Endothelial cell of umbilical vein (primary cell): ENCODE data around the gene TTC9B.

Source experiments
- POLR2A ChIP-seq: IDR thresholded peaks from 2 replicates; pipeline ENCODE4 v1.6.1; 2012; ENCODE audit warnings: low read depth, mild to moderate bottlenecking, control low read depth, low read length
- POLR2AphosphoS5 ChIP-seq: IDR thresholded peaks from 2 replicates; pipeline ENCODE4 v1.6.1; 2012; ENCODE audit warnings: low read depth, mild to moderate bottlenecking, control low read depth, low read length, moderate library complexity; ENCODE audit not compliant: insufficient read depth
- TF ChIP-seq, protein P1 (sequence below), 2 donors: IDR thresholded peaks; 1 replicate in 1 of 2; 2 replicates in 1 of 2; pipeline ENCODE4 v1.5.1; 2011; ENCODE audit warnings: low read length in 2 of 2, mild to moderate bottlenecking in 2 of 2, moderate library complexity in 2 of 2, control low read depth in 1 of 2, inconsistent platforms in 1 of 2, low read depth in 1 of 2; ENCODE audit not compliant: insufficient read depth in 1 of 2; ENCODE audit errors: extremely low read depth in 1 of 2

DNA sequence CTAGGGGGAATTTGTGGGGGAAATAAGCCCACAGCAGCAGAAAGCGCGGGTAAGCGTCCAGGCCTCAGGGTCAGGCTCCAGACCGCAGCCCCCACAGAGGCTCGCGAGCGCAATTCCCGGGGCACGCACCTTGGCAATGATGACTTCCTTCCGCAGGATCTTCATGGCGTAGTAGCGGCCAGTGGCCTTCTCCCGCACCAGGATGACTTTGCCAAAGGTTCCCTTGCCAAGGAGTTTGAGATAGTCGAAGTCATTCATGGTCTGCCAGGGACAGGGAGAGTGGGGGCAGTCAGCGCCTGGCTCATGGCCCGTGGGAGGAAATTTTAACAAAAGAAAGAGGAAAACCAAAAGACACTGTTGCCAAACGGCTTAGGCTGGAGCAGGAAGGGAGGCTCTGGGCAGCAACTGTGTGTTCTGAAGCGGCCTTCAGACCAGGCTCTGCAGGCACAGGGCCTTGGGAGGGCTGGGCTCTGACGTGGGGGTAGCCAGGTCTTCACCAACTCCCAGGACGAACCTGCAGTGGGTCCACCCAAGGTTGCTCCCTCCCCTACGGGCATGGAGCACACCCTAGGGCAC, 23.7 kb upstream of the TTC9B start:
- TF ChIP-seq, protein P1, sequence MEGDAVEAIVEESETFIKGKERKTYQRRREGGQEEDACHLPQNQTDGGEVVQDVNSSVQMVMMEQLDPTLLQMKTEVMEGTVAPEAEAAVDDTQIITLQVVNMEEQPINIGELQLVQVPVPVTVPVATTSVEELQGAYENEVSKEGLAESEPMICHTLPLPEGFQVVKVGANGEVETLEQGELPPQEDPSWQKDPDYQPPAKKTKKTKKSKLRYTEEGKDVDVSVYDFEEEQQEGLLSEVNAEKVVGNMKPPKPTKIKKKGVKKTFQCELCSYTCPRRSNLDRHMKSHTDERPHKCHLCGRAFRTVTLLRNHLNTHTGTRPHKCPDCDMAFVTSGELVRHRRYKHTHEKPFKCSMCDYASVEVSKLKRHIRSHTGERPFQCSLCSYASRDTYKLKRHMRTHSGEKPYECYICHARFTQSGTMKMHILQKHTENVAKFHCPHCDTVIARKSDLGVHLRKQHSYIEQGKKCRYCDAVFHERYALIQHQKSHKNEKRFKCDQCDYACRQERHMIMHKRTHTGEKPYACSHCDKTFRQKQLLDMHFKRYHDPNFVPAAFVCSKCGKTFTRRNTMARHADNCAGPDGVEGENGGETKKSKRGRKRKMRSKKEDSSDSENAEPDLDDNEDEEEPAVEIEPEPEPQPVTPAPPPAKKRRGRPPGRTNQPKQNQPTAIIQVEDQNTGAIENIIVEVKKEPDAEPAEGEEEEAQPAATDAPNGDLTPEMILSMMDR (IDR thresholded peaks at IDR 0.05; ENCODE audit: extremely low read depth in 1 of 2, insufficient read depth in 1 of 2, low read depth in 1 of 2, low read length in 2 of 2), result no peak
- no peak for TF ChIP-seq POLR2A
- peak; percentile 91 for TF ChIP-seq POLR2AphosphoS5
